A549 (cell line): Measurements from ENCODE around the gene ATP10A.

Experiments used
- MAZ ChIP-seq: fragments of 150-350 bp; IDR thresholded peaks from 2 replicates; pipeline ENCODE4 v1.6.1; 2014; ENCODE audit warnings: antibody characterized with exemption, low read depth, low read length, borderline replicate concordance
- MYC ChIP-seq: IDR thresholded peaks from 2 replicates; pipeline ENCODE4 v1.6.1; 2012; ENCODE audit warnings: mild to moderate bottlenecking, inconsistent platforms, low read length, improper control_type of control experiment, borderline replicate concordance
- NPAS2 ChIP-seq: fragments of 250-450 bp; sonication (Bioruptor Pico); IDR thresholded peaks from 2 replicates; pipeline ENCODE4 v1.8.0; 2022; ENCODE audit warnings: mild to moderate bottlenecking, moderate library complexity, borderline replicate concordance
- NR3C1 ChIP-seq: fragments of >200 bp; sonication (Bioruptor Twin); formaldehyde crosslinking; IDR thresholded peaks from 3 replicates; pipeline ENCODE4 v1.6.1; 2017
- POLR2A ChIP-seq: IDR thresholded peaks from 2 replicates; pipeline ENCODE4 v1.6.1; 2012; ENCODE audit warnings: mild to moderate bottlenecking, low read length
- RAD21 ChIP-seq, 2 experiments: fragments of >200 bp in 1 of 2; sonication (Bioruptor Twin) in 1 of 2; formaldehyde crosslinking in 1 of 2; IDR thresholded peaks in 1 of 2; conservative IDR thresholded peaks in 1 of 2; 2 replicates in 1 of 2; 3 replicates in 1 of 2; pipeline ENCODE4 v1.6.1; 2012 to 2018; ENCODE audit warnings: inconsistent platforms in 1 of 2
- ZFP36 ChIP-seq: fragments of 450-650 bp; IDR thresholded peaks from 2 replicates; pipeline ENCODE4 v1.6.1; 2014; ENCODE audit warnings: borderline replicate concordance; ENCODE audit not compliant: partially characterized antibody
- TF ChIP-seq, protein P1 (sequence below): fragments of >200 bp; sonication (Bioruptor Twin); formaldehyde crosslinking; IDR thresholded peaks from 3 replicates; pipeline ENCODE4 v1.5.1; 2016
- TF ChIP-seq, protein P2 (sequence below): fragments of 450-650 bp; IDR thresholded peaks from 2 replicates; pipeline ENCODE4 v1.6.1; 2014; ENCODE audit warnings: antibody characterized with exemption

DNA sequence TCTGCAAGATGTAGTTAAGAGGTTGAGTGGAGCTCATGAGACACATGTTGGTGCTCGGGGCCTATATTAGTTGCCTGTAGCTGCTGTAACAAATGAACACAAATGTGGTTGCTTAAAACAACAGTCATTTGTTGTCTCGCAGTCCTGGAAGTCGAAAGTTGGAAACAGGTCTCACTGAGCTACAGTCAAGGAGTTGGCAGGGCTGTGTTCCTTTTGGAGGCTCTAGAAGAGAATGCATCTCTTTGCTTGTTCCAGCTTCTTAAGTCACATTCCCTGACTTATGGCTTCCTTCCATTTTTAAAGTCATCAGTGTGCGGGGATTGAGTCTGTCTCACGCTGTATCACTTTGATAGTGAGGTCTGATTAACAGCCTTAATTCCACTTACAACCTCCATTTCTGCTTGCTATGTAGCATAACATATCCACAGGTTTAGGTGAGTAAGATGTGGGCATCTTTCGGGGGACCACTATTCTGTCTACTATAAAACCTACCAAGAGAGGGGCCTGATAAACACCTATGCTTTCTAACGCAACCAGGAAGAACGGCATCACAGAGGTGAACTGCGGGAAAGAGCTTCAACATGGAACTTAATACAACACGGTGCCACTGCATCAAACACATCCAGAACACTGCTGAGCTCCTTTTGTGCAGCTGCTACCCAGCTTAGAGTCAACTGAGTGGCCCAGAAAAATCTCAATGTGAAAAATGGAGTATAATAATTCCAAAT, 119.4 kb downstream of the ATP10A start:
- TF ChIP-seq, protein P1, sequence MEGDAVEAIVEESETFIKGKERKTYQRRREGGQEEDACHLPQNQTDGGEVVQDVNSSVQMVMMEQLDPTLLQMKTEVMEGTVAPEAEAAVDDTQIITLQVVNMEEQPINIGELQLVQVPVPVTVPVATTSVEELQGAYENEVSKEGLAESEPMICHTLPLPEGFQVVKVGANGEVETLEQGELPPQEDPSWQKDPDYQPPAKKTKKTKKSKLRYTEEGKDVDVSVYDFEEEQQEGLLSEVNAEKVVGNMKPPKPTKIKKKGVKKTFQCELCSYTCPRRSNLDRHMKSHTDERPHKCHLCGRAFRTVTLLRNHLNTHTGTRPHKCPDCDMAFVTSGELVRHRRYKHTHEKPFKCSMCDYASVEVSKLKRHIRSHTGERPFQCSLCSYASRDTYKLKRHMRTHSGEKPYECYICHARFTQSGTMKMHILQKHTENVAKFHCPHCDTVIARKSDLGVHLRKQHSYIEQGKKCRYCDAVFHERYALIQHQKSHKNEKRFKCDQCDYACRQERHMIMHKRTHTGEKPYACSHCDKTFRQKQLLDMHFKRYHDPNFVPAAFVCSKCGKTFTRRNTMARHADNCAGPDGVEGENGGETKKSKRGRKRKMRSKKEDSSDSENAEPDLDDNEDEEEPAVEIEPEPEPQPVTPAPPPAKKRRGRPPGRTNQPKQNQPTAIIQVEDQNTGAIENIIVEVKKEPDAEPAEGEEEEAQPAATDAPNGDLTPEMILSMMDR, result no peak
- TF ChIP-seq RAD21 (conservative IDR thresholded peaks at IDR 0.05 in 1 of 2, IDR thresholded peaks at IDR 0.05 in 1 of 2), result no peak
- TF ChIP-seq, protein P2, sequence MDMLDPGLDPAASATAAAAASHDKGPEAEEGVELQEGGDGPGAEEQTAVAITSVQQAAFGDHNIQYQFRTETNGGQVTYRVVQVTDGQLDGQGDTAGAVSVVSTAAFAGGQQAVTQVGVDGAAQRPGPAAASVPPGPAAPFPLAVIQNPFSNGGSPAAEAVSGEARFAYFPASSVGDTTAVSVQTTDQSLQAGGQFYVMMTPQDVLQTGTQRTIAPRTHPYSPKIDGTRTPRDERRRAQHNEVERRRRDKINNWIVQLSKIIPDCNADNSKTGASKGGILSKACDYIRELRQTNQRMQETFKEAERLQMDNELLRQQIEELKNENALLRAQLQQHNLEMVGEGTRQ, result no peak
- TF ChIP-seq ZFP36, result no peak
- no peak for TF ChIP-seq POLR2A
- TF ChIP-seq NR3C1, result no peak
- no peak for TF ChIP-seq MAZ
- no peak for TF ChIP-seq MYC
- no peak for TF ChIP-seq NPAS2 (CRISPR knock-in tag)
